Type B pancreatic cell (in vitro differentiated cells): ENCODE results near the gene KLRC1. TPM values are rescaled to one million over a fixed set of nuclear protein-coding genes. Genes with fewer than 3 reads are reported as not detected.

ENCODE experiments used
- DNase-seq: peaks from one replicate; pipeline ENCODE4 v3.0.0; 2021; ENCODE audit warnings: mixed read lengths; ENCODE audit not compliant: unreplicated experiment; ENCODE audit errors: extremely low spot score
- H3K27ac Mint-ChIP-seq: 2 replicates; pipeline ENCODE4 v1.8.0; 2021; ENCODE audit warnings: mild to moderate bottlenecking, mixed read lengths
- H3K27me3 Mint-ChIP-seq: 2 replicates; pipeline ENCODE4 v1.8.0; 2021; ENCODE audit warnings: mixed read lengths
- H3K36me3 Mint-ChIP-seq: 2 replicates; pipeline ENCODE4 v1.8.0; 2021; ENCODE audit warnings: mixed read lengths
- H3K4me1 Mint-ChIP-seq: one replicate; pipeline ENCODE4 v1.8.0; 2021; ENCODE audit warnings: mixed read lengths; ENCODE audit not compliant: unreplicated experiment
- H3K4me3 Mint-ChIP-seq: 2 replicates; pipeline ENCODE4 v1.8.0; 2021; ENCODE audit warnings: mild to moderate bottlenecking, mixed read lengths
- H3K9me3 Mint-ChIP-seq: 2 replicates; pipeline ENCODE4 v1.8.0; 2021; ENCODE audit warnings: mixed read lengths
- total RNA-seq: library from RNA; stranded (reverse); gene quantifications from 2 replicates; pipeline ENCODE4 v1.2.1, GENCODE V29; 2021; ENCODE audit warnings: low replicate concordance
- TF ChIP-seq, protein P1 (sequence below): fragments of 200-600 bp; sonication (generic); conservative IDR thresholded peaks from 2 replicates; pipeline ENCODE4 v1.5.0; 2021; ENCODE audit warnings: antibody characterized with exemption, mild to moderate bottlenecking

KLRC1 gene
- total RNA-seq, 1 donor from 2014 or later: not detected

DNA sequence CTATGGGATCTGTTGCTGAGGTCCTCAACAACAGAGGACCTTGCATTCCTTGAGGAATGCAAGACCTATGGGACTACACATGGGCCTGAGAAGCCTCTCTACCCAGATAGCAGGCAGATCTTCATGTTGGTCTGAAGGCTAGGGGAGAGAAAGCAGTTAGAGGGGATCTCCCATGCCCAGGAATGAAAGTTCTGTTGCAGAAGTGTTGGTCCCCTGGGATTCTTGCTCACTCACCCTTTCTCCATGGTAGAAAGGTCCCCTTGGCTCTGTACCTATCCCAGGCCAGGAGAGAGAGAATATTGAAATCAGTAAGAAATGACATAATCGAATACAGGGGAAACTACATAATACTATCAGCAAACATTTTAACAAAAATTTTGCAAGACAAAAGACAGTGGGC, 16.5 kb upstream of the KLRC1 start:
- TF ChIP-seq, protein P1, sequence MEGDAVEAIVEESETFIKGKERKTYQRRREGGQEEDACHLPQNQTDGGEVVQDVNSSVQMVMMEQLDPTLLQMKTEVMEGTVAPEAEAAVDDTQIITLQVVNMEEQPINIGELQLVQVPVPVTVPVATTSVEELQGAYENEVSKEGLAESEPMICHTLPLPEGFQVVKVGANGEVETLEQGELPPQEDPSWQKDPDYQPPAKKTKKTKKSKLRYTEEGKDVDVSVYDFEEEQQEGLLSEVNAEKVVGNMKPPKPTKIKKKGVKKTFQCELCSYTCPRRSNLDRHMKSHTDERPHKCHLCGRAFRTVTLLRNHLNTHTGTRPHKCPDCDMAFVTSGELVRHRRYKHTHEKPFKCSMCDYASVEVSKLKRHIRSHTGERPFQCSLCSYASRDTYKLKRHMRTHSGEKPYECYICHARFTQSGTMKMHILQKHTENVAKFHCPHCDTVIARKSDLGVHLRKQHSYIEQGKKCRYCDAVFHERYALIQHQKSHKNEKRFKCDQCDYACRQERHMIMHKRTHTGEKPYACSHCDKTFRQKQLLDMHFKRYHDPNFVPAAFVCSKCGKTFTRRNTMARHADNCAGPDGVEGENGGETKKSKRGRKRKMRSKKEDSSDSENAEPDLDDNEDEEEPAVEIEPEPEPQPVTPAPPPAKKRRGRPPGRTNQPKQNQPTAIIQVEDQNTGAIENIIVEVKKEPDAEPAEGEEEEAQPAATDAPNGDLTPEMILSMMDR: no peak
- Mint-ChIP-seq H3K4me1 (no peaks in the 10 kb centered on the region), H3K9me3 (no peaks in the 10 kb centered on the region)

DNA sequence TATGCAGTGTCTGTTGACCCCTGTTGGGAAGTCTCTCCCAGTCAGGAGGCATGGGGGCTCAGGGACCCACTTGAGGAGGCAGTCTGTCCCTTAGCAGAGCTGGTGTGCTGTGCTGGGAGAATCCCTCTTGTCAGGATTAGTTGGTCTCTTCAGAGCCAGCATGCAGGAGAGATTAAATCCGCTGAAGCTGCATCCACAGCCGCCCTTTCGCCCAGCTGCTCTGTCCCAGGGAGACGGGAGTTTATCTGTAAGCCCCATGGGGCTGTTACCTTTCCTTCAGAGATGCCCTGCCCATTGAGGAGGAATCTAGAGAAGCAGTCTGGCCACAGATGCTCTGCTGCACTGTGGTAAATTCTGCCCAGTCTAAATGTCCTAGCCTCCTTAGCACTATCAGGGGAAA, 13.1 kb upstream of the KLRC1 start:
- Mint-ChIP-seq H3K9me3 (no peaks in the 10 kb centered on the region), H3K36me3 (no peaks in the 10 kb centered on the region), H3K4me1 (no peaks in the 10 kb centered on the region), H3K4me3 (no peak overlapping the region), H3K27ac (no peak overlapping the region), H3K27me3 (peaks cover 14% of the 10 kb centered on the region)
- TF ChIP-seq, protein P1: no peak
- no peak for DNase-seq

More for the DNA sequence above, 16.5 kb upstream of the KLRC1 start:
- Mint-ChIP-seq H3K4me3 (no peak overlapping the region), H3K27ac (no peak overlapping the region), H3K27me3 (peaks cover 14% of the 10 kb centered on the region), H3K36me3 (no peaks in the 10 kb centered on the region)
- no peak for DNase-seq

DNA sequence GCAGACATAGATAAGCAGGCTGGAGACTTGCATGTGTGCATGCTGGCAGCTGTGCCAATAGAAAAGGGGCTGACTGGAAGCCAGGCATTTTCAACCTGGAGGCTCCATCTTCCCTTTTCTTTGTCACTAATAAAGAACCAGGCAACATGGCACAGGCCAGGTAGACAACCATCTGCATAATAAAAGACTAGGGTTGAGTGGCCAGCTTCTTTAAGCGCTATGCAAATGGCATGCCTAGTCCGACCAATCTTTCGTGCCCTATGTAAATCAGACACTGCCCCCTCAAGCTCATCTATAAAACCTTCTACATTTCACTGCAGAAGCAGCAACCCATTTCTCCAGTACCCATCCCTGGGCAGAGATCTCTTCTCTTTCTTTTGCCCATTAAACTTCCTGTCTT, 4.6 kb upstream of the KLRC1 start:
- TF ChIP-seq, protein P1: no peak
- Mint-ChIP-seq H3K4me3 (no peak overlapping the region), H3K9me3 (peaks cover 24% of the 10 kb centered on the region), H3K27me3 (peaks cover 6% of the 10 kb centered on the region), H3K36me3 (peaks cover 3% of the 10 kb centered on the region), H3K4me1 (no peaks in the 10 kb centered on the region), H3K27ac (no peak overlapping the region)
- no peak for DNase-seq

DNA sequence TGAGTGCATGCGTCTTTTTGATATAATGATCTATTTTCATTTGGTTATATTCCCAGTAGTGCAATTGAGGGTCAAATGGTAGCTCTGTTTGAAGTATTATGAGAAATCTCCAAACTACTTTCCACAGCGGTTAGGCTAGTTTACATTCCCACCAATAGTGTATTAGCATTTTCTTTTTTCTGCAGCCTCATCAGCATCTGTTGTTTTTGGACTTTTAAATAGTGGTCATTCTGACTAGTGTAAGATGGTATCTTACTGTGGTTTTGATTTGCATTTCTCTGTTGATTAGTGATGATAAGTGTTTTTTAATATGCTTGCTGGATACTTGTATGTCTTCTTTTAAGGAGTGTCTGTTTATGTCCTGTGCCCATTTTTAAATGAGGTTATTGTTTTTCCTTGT, 3.7 kb upstream of the KLRC1 start:
- no peaks in the 10 kb centered on the region for H3K4me1 Mint-ChIP-seq
- peaks cover 6% of the 10 kb centered on the region for H3K27me3 Mint-ChIP-seq
- DNase-seq: no peak
- TF ChIP-seq, protein P1: no peak
- no peak overlapping the region for H3K4me3 Mint-ChIP-seq
- peaks cover 24% of the 10 kb centered on the region for H3K9me3 Mint-ChIP-seq
- H3K27ac Mint-ChIP-seq: no peak overlapping the region
- H3K36me3 Mint-ChIP-seq: peaks cover 3% of the 10 kb centered on the region

DNA sequence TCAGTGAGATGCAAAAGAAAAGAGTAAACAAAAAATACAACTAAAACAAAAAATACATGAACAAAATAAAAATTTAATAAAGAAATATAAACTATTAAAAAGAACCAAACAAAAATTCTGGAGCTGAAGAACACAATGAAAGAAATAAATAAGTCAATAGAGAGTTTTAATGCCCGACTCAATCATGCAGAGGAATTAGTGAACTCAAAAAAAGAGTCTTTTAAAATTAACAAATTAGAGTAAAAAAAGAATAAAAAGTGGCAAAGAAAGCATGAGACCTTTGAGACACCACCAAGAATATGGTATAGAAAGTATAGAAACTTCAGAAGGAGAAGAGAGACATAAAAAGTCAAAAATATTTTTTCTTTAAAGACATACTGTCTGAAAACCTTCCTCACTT, 2.6 kb upstream of the KLRC1 start:
- H3K9me3 Mint-ChIP-seq: peaks cover 24% of the 10 kb centered on the region
- no peak overlapping the region for H3K4me3 Mint-ChIP-seq

More for the DNA sequence above, 2.6 kb upstream of the KLRC1 start:
- DNase-seq: no peak
- H3K27ac Mint-ChIP-seq: no peak overlapping the region
- peaks cover 6% of the 10 kb centered on the region for H3K27me3 Mint-ChIP-seq
- TF ChIP-seq, protein P1: no peak
- peaks cover 3% of the 10 kb centered on the region for H3K36me3 Mint-ChIP-seq
- H3K4me1 Mint-ChIP-seq: no peaks in the 10 kb centered on the region
